HL-60 (cell line): ENCODE data around the gene CAMTA1.

Source experiments
- DNase-seq, 2 experiments: peaks; one replicate each; pipeline ENCODE4 v3.0.0-alpha.2; 2010 to 2020; ENCODE audit warnings: low read depth in 1 of 2, low spot score in 1 of 2
- H3K27ac ChIP-seq: fragments of 250-450 bp; sonication (Bioruptor Pico); replicated peaks from 2 replicates; pipeline ENCODE4 v1.5.1; 2020; ENCODE audit warnings: mild to moderate bottlenecking, moderate library complexity
- H3K27me3 ChIP-seq: fragments of 250-450 bp; sonication (Bioruptor Pico); 2 replicates; pipeline ENCODE4 v1.5.1; 2021; ENCODE audit warnings: mild to moderate bottlenecking, moderate library complexity; ENCODE audit not compliant: insufficient read depth, poor library complexity, severe bottlenecking
- H3K4me3 ChIP-seq: replicated peaks from 2 replicates; pipeline ENCODE4 v1.5.1; 2011; ENCODE audit warnings: mild to moderate bottlenecking, control low read depth, low read length; ENCODE audit not compliant: insufficient read depth
- CTCF ChIP-seq: IDR thresholded peaks from one replicate; pipeline ENCODE4 v1.5.1; 2011; ENCODE audit warnings: low read length, control low read depth, inconsistent platforms; ENCODE audit not compliant: insufficient read depth
- GABPA ChIP-seq: IDR thresholded peaks from 2 replicates; pipeline ENCODE4 v1.6.1; 2012; ENCODE audit warnings: low read depth
- POLR2AphosphoS5 ChIP-seq: IDR thresholded peaks from 2 replicates; pipeline ENCODE4 v1.6.1; 2012; ENCODE audit warnings: low read depth
- REST ChIP-seq: IDR thresholded peaks from 2 replicates; pipeline ENCODE4 v1.6.1; 2012; ENCODE audit warnings: low read depth; ENCODE audit not compliant: insufficient replicate concordance
- SPI1 ChIP-seq: IDR thresholded peaks from 2 replicates; pipeline ENCODE4 v1.6.1; 2012; ENCODE audit warnings: low read depth, mild to moderate bottlenecking, borderline replicate concordance

CAMTA1 gene

GRCh38 chr1:7293702-7294629 lies 508.7 kb downstream of the CAMTA1 start:
- DNase-seq: peak in 1 of 2 experiments; percentile 0
- H3K27ac ChIP-seq: no peak overlapping the region
- TF ChIP-seq POLR2AphosphoS5 (no peak), GABPA (no peak), REST (no peak), SPI1 (no peak), CTCF (no peak)
- no peak overlapping the region for H3K4me3 ChIP-seq
- H3K27me3 ChIP-seq: peaks cover 3% of the 10 kb centered on the region

GRCh38 chr1:7294636-7295035 lies 509.4 kb downstream of the CAMTA1 start:
- DNase-seq: no peak
- H3K27ac ChIP-seq: no peak overlapping the region
- no peak overlapping the region for H3K4me3 ChIP-seq
- TF ChIP-seq CTCF: no peak
- no peak for TF ChIP-seq REST
- TF ChIP-seq SPI1: no peak
- no peak for TF ChIP-seq POLR2AphosphoS5
- TF ChIP-seq GABPA: no peak
- H3K27me3 ChIP-seq: peaks cover 5% of the 10 kb centered on the region

GRCh38 chr1:7295946-7296345 lies 510.7 kb downstream of the CAMTA1 start:
- Histone ChIP-seq H3K27ac (no peak overlapping the region), H3K4me3 (no peak overlapping the region), H3K27me3 (peaks cover 5% of the 10 kb centered on the region)
- no peak for DNase-seq
- TF ChIP-seq REST (no peak), SPI1 (no peak), GABPA (no peak), POLR2AphosphoS5 (no peak), CTCF (no peak)
